Body of pancreas (tissue), 4 donors: Measurements from ENCODE around the gene ZNF543. TPM values are rescaled to one million over a fixed set of nuclear protein-coding genes. Genes with fewer than 3 reads are reported as not detected.

Experiments
- ATAC-seq: fragments of 150-250 bp; one replicate; pipeline ENCODE4 v1.9.1; 2016
- DNase-seq, 4 donors: peaks; one replicate each; pipeline ENCODE4 v3.0.0-alpha.2; 2019
- H3K27ac ChIP-seq, 4 donors: fragments of 200-600 bp; sonication (generic); 1 replicate in 3 of 4; 2 replicates in 1 of 4; pipeline versions ENCODE4 v1.5.1 to v1.6.1; 2016 to 2019; ENCODE audit warnings: mild to moderate bottlenecking in 1 of 4, mixed read lengths in 1 of 4, moderate library complexity in 1 of 4
- H3K27me3 ChIP-seq, 2 donors: fragments of 200-600 bp; sonication (generic); one replicate each; pipeline ENCODE4 v1.6.0; 2016; ENCODE audit warnings: mild to moderate bottlenecking in 1 of 2
- H3K36me3 ChIP-seq, 2 donors: fragments of 200-600 bp; sonication (generic); replicated peaks in 1 of 2; 2 replicates each; pipeline ENCODE4 v1.5.1; 2016; ENCODE audit warnings: low read depth in 2 of 2; ENCODE audit not compliant: insufficient read depth in 1 of 2
- H3K4me1 ChIP-seq: fragments of 200-600 bp; sonication (generic); one replicate; pipeline ENCODE4 v1.6.0; 2016
- H3K4me3 ChIP-seq, 2 donors: fragments of 200-600 bp; sonication (generic); 1 replicate in 1 of 2; 2 replicates in 1 of 2; pipeline ENCODE4 v1.5.1; 2016 to 2019
- H3K9me3 ChIP-seq, 3 donors: fragments of 200-600 bp; sonication (generic); 1 replicate in 2 of 3; 2 replicates in 1 of 3; pipeline ENCODE4 v1.5.1; 2016
- CTCF ChIP-seq, 7 experiments: fragments of 450-650 bp in 4 of 7; fragments of 200-600 bp in 3 of 7; sonication (generic) in 3 of 7; IDR thresholded peaks; one replicate each; pipeline ENCODE4 v1.5.1; 2016 to 2019; ENCODE audit warnings: antibody characterized with exemption in 7 of 7
- POLR2A ChIP-seq, 3 donors: fragments of 450-650 bp; IDR thresholded peaks; one replicate each; pipeline ENCODE4 v1.6.1; 2016; ENCODE audit warnings: antibody characterized with exemption in 3 of 3, mild to moderate bottlenecking in 2 of 3
- WGBS, 2 donors: methylation state at CpG; one replicate each; pipeline ENCODE4 v1.1.5; 2017; 5-methylcytosine and 5-hydroxymethylcytosine counted together
- intact Hi-C: fragments of 100-400 bp; cut with DNase I; formaldehyde crosslinking; loops from one replicate; pipeline ENCODE4 v1.15.1; 2023
- total RNA-seq, 2 donors: library from RNA; depleted of rRNA; stranded (reverse); fragments of >200 nt; gene quantifications; one replicate each; pipeline ENCODE4 v1.1.0, GENCODE V29; 2016

Gene ZNF543
- total RNA-seq, 2 donors from 2014 or later, result 0.33 to 3.9 TPM

- intact Hi-C loops, result no loop called here
- Histone ChIP-seq H3K27me3 (no peaks in the 10 kb centered on the region), H3K36me3 (peaks cover 10 to 22% of the 10 kb centered on the region in 2 donors), H3K27ac (no peak overlapping the region), H3K9me3 (peaks cover 0 to 13% (median 0%) of the 10 kb centered on the region in 3 donors), H3K4me1 (peaks cover 20% of the 10 kb centered on the region), H3K4me3 (no peak overlapping the region)
- TF ChIP-seq CTCF (IDR thresholded peaks at IDR 0.05), result no peak
- no peak for TF ChIP-seq POLR2A (IDR thresholded peaks at IDR 0.05)
- ATAC-seq, result no peak
- no peak for DNase-seq
Observed at GRCh38 chr19:57324992-57325391, 4.7 kb downstream of the ZNF543 start.

- Histone ChIP-seq H3K36me3 (peaks cover 10 to 22% of the 10 kb centered on the region in 2 donors), H3K9me3 (peaks cover 0 to 13% (median 0%) of the 10 kb centered on the region in 3 donors)
Observed at GRCh38 chr19:57327993-57328392, 7.7 kb downstream of the ZNF543 start.

GRCh38 chr19:57334191-57334590, 13.9 kb downstream of the ZNF543 start:
- Histone ChIP-seq H3K9me3 (peaks cover 0 to 1% (median 0%) of the 10 kb centered on the region in 3 donors), H3K4me1 (no peaks in the 10 kb centered on the region), H3K4me3 (no peak overlapping the region), H3K36me3 (no peaks in the 10 kb centered on the region), H3K27me3 (no peaks in the 10 kb centered on the region), H3K27ac (no peak overlapping the region)
- DNase-seq (no peak), ATAC-seq (no peak)
- intact Hi-C loops, result no loop called here
- TF ChIP-seq CTCF (IDR thresholded peaks at IDR 0.05) (no peak), POLR2A (IDR thresholded peaks at IDR 0.05) (no peak)
- 87 to 95% methylated on average over 4 of the region's 4 CpGs for WGBS, 2 donors

More at GRCh38 chr19:57327993-57328392, 7.7 kb downstream of the ZNF543 start:
- DNase-seq (no peak), ATAC-seq (no peak)
- WGBS, 2 donors, result 94 to 95% methylated on average over 8 of the region's 8 CpGs
- Histone ChIP-seq H3K27me3 (no peaks in the 10 kb centered on the region), H3K4me3 (no peak overlapping the region), H3K4me1 (no peaks in the 10 kb centered on the region), H3K27ac (no peak overlapping the region)
- TF ChIP-seq POLR2A (IDR thresholded peaks at IDR 0.05) (no peak), CTCF (IDR thresholded peaks at IDR 0.05) (no peak)
- intact Hi-C loops, result no loop called here

GRCh38 chr19:57338877-57339276, 18.6 kb downstream of the ZNF543 start:
- no peak for TF ChIP-seq POLR2A (IDR thresholded peaks at IDR 0.05)
- TF ChIP-seq CTCF (IDR thresholded peaks at IDR 0.05), result no peak
- ATAC-seq (no peak), DNase-seq (no peak)

GRCh38 chr19:57342582-57342981, 22.3 kb downstream of the ZNF543 start:
- 61 to 68% methylated on average over 6 of the region's 6 CpGs for WGBS, 2 donors
- Histone ChIP-seq H3K27me3 (no peaks in the 10 kb centered on the region), H3K4me1 (no peaks in the 10 kb centered on the region), H3K36me3 (no peaks in the 10 kb centered on the region), H3K9me3 (no peaks in the 10 kb centered on the region), H3K4me3 (no peak overlapping the region), H3K27ac (no peak overlapping the region)
- DNase-seq (no peak), ATAC-seq (no peak)
- intact Hi-C loops, result no loop called here
- TF ChIP-seq POLR2A (IDR thresholded peaks at IDR 0.05) (no peak), CTCF (IDR thresholded peaks at IDR 0.05) (no peak)

More at GRCh38 chr19:57338877-57339276, 18.6 kb downstream of the ZNF543 start:
- intact Hi-C loops, result no loop called here
- no peak overlapping the region for H3K4me3 ChIP-seq
- no peak overlapping the region for H3K27ac ChIP-seq
- WGBS, 2 donors, result 68 to 77% methylated on average over 3 of the region's 3 CpGs
- H3K27me3 ChIP-seq, result no peaks in the 10 kb centered on the region
- H3K36me3 ChIP-seq, result no peaks in the 10 kb centered on the region
- no peaks in the 10 kb centered on the region for H3K9me3 ChIP-seq
- no peaks in the 10 kb centered on the region for H3K4me1 ChIP-seq
